Measurements from ENCODE around the gene XAGE2.

XAGE2 gene

DNA sequence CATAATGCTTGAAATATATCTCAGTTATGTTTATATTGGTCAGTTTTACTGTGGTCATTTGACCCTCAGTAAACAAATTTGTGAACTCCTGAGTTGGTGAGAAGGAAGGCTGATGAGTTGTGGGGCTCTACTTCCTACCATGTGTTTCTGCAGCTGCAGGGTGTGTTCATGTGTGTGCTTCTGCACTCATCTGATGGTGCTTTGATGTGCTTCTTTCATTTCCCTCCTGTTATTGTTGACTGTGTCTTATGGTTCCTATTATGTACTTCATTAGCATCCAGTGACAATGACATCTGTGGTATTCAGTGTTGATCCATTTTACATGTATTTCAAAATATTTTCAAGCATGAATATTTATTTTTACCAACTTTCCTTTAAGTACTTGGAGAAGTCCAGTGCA is 46.5 kb downstream of the XAGE2 start:
- TF ChIP-seq, protein P1, sequence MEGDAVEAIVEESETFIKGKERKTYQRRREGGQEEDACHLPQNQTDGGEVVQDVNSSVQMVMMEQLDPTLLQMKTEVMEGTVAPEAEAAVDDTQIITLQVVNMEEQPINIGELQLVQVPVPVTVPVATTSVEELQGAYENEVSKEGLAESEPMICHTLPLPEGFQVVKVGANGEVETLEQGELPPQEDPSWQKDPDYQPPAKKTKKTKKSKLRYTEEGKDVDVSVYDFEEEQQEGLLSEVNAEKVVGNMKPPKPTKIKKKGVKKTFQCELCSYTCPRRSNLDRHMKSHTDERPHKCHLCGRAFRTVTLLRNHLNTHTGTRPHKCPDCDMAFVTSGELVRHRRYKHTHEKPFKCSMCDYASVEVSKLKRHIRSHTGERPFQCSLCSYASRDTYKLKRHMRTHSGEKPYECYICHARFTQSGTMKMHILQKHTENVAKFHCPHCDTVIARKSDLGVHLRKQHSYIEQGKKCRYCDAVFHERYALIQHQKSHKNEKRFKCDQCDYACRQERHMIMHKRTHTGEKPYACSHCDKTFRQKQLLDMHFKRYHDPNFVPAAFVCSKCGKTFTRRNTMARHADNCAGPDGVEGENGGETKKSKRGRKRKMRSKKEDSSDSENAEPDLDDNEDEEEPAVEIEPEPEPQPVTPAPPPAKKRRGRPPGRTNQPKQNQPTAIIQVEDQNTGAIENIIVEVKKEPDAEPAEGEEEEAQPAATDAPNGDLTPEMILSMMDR (IDR thresholded peaks at IDR 0.05; ENCODE audit: low read depth, low read length): no peak
- no peak overlapping the region for H3K4me3 ChIP-seq (ENCODE audit: low read depth, low read length)
- DNase-seq (ENCODE audit: low read depth): no peak

DNA sequence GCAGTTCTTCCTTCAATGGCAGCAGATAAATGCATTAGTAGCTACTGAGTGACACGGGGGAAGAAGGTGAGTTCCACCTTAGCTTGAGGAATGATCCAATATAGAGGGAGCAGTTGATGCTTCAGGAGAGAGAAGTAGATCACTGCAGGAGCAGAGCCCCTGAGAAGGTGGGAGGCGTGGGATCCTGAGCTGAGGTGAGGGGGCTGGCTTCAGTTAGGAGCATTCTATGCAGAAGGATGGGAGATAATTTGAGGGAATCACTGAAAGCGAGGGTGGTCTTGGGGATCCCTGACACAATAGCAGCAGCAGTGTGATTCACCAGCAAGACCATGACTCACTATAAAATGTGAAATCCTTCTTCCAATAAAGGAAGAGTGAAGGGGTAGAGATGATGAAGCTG is 48.0 kb downstream of the XAGE2 start:
- H3K4me3 ChIP-seq (ENCODE audit: low read depth, low read length): no peak overlapping the region
- TF ChIP-seq, protein P2, sequence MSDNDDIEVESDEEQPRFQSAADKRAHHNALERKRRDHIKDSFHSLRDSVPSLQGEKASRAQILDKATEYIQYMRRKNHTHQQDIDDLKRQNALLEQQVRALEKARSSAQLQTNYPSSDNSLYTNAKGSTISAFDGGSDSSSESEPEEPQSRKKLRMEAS (IDR thresholded peaks at IDR 0.05; ENCODE audit: low read depth, low read length): no peak
- TF ChIP-seq POLR2A (IDR thresholded peaks at IDR 0.05; ENCODE audit: extremely low read depth, insufficient read length) (no peak), MYC (IDR thresholded peaks at IDR 0.05; ENCODE audit: low read depth, low read length) (no peak)
- TF ChIP-seq, protein P1 (IDR thresholded peaks at IDR 0.05; ENCODE audit: low read depth, low read length): no peak
- DNase-seq (ENCODE audit: low read depth): no peak

DNA sequence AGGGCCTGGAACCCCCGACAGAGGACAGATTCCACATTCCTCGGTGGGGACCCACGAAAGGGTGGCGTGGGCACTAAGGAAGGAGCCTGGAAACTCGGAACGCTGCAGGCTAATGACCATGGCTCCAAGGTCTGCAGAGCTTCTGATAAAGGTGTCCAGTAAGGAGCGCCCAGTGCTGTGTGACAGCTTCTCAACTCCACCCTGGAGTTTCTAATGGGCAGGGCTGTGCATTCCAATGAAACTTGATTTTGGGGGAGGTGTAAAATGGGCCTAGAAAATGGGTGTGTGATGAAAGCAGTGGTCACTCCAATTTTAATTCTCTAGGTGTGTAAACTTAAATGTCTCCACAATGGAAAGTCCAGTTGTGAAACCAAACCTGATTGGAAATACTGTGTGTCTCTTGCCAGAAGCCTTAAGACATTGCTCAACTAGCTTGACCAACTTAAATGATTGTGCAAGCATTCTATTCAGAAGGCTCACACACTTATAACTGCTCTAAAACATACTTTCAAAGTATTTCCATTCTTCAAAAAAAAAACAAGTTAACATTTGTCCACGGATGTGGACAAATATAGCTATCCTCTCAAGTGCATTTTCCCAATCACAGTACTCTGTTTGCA is 52.1 kb downstream of the XAGE2 start:
- TF ChIP-seq, protein P2 (IDR thresholded peaks at IDR 0.05; ENCODE audit: low read depth, low read length): no peak
- no peak for TF ChIP-seq POLR2A (IDR thresholded peaks at IDR 0.05; ENCODE audit: extremely low read depth, insufficient read length)
- TF ChIP-seq, protein P1 (IDR thresholded peaks at IDR 0.05; ENCODE audit: low read depth, low read length): no peak
- TF ChIP-seq MYC (IDR thresholded peaks at IDR 0.05; ENCODE audit: low read depth, low read length): no peak
- peak; percentile 10 for DNase-seq (ENCODE audit: low read depth)
- H3K4me3 ChIP-seq (ENCODE audit: low read depth, low read length): no peak overlapping the region

DNA sequence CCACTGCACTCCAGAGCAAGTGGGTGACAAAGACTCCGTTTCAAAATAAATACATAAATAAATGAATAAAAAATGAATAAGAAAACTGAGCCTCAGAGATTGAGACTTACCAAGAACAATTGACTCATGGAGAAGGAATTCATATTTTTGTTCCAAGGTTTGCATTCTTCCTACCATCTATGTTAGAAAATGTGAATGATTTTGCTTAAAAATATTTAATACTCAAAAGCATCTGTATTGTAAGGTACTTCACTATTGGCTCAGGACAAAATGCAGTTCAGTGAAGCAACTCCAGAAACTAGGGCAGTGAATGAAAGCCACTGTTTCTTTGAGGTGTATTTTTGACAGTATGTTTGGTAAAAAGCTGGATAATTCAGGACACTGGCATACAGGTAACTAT is 54.1 kb downstream of the XAGE2 start:
- H3K4me3 ChIP-seq (ENCODE audit: low read depth, low read length): no peak overlapping the region
- no peak for DNase-seq (ENCODE audit: low read depth)
- TF ChIP-seq, protein P2 (IDR thresholded peaks at IDR 0.05; ENCODE audit: low read depth, low read length): no peak
- TF ChIP-seq POLR2A (IDR thresholded peaks at IDR 0.05; ENCODE audit: extremely low read depth, insufficient read length) (no peak), MYC (IDR thresholded peaks at IDR 0.05; ENCODE audit: low read depth, low read length) (no peak)
- TF ChIP-seq, protein P1 (IDR thresholded peaks at IDR 0.05; ENCODE audit: low read depth, low read length): no peak

DNA sequence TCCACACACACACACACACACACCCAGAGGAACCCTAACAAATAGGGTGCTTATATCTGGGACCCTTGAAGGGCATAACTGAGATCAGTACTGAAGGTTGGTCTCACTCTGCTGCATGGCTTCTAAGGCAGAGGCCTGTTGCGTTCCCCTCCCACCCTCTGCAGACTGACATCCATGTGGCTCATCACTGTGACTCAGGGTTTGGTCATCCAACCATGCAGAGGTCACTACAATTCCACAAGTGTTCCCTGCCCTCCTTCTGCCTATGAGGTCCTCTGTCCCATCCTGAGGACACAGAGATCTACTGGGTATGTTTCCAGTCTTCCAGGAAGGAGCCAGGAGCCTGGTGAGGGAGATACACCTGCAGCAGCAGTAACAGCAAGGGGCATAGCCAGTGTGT is 55.8 kb downstream of the XAGE2 start:
- no peak overlapping the region for H3K4me3 ChIP-seq (ENCODE audit: low read depth, low read length)
- DNase-seq (ENCODE audit: low read depth): no peak
- TF ChIP-seq, protein P1 (IDR thresholded peaks at IDR 0.05; ENCODE audit: low read depth, low read length): no peak
- no peak for TF ChIP-seq MYC (IDR thresholded peaks at IDR 0.05; ENCODE audit: low read depth, low read length)
- TF ChIP-seq, protein P2 (IDR thresholded peaks at IDR 0.05; ENCODE audit: low read depth, low read length): no peak
- TF ChIP-seq POLR2A (IDR thresholded peaks at IDR 0.05; ENCODE audit: extremely low read depth, insufficient read length): no peak
